ENCODE results near the gene CC2D1A. TPM values are rescaled to one million over a fixed set of nuclear protein-coding genes. Genes with fewer than 3 reads are reported as not detected.

CC2D1A gene
- total RNA-seq, 1 donor from 2014 or later, result 38.5 TPM

DNA sequence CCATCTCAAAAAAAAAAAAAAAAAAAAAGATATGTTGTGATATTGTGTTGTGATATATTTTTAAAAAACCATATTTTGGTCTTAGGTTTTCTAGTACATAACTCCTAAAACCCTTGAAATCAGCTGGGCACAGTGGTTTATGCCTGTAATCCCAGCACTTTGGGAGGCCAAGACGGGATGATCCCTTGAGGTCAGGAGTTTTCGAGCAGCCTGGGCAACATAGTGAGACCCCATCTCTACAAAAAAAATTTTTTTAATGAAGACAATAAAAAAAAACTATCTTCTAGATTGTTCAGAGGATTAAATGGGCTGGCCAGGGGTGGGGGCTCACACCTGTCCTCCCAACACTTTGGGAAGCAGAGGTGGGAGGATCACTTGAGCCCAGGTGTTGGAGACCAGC, 45.0 kb downstream of the CC2D1A start:
- Mint-ChIP-seq H3K4me3 (no peak overlapping the region), H3K27me3 (peaks cover 4% of the 10 kb centered on the region), H3K4me1 (peaks cover 14% of the 10 kb centered on the region), H3K27ac (no peak overlapping the region), H3K36me3 (ENCODE audit: low read depth) (peaks cover 10% of the 10 kb centered on the region), H3K9me3 (no peaks in the 10 kb centered on the region)
- no peak for DNase-seq
- intact Hi-C loops (cut with micrococcal nuclease), result no loop called here

DNA sequence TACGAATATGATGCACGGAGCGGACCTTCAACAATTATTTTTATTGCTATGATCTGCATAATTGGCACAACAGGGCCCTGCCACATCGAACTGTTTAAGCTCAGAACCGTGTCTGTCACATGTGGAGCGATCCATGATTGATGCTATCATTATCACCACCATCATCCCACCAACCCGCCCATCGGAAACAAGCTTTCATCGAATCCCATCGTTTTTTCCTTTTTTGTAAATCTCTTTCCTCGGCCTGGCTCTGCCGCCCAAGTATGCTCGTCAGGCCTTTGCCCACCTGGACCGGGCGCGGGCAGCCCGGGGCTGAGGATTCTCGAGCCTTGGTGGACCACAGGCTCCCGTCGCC, 45.8 kb downstream of the CC2D1A start:
- no peaks in the 10 kb centered on the region for H3K9me3 Mint-ChIP-seq
- H3K4me3 Mint-ChIP-seq, result peak overlapping the region; percentile 99
- H3K27ac Mint-ChIP-seq, result peak overlapping the region; percentile 97
- peaks cover 15% of the 10 kb centered on the region for H3K36me3 Mint-ChIP-seq (ENCODE audit: low read depth)
- DNase-seq, result no peak
- intact Hi-C loops (cut with micrococcal nuclease), result loop anchor here (1.0 to 2.0 kb wide), 6 partner anchors 35 to 130 kb away; partner anchors contain the start of genes BRME1, CC2D1A, IL27RA and RFX1
- peaks cover 4% of the 10 kb centered on the region for H3K27me3 Mint-ChIP-seq
- H3K4me1 Mint-ChIP-seq, result peaks cover 14% of the 10 kb centered on the region

- Mint-ChIP-seq H3K4me3 (peak within 1 kb of the TSS; percentile 99), H3K36me3 (ENCODE audit: low read depth) (peaks cover 18% of the 10 kb centered on the region), H3K4me1 (peaks cover 14% of the 10 kb centered on the region), H3K27me3 (peaks cover 4% of the 10 kb centered on the region), H3K9me3 (no peaks in the 10 kb centered on the region), H3K27ac (peak within 1 kb of the TSS; percentile 97)
- peak; percentile 100 for DNase-seq
- intact Hi-C loops (cut with micrococcal nuclease), result loop anchor here (1.0 to 2.0 kb wide), 6 partner anchors 34 to 129 kb away; partner anchors contain the start of genes BRME1, CC2D1A, IL27RA and RFX1
Observed at GRCh38 chr19:13952154-13952930, 46.3 kb downstream of the CC2D1A start, which contains the start of gene DCAF15. Gene DCAF15 (plus strand): TSS chr19:13952509. CDS start chr19:13952513, 4 bp downstream.

GRCh38 chr19:13952931-13953531, 47.0 kb downstream of the CC2D1A start:
- Mint-ChIP-seq H3K4me3 (peak overlapping the region; percentile 99), H3K27ac (peak overlapping the region; percentile 75), H3K36me3 (ENCODE audit: low read depth) (peaks cover 18% of the 10 kb centered on the region), H3K9me3 (no peaks in the 10 kb centered on the region), H3K4me1 (peaks cover 14% of the 10 kb centered on the region), H3K27me3 (peaks cover 4% of the 10 kb centered on the region)
- peak; percentile 68 for DNase-seq
- intact Hi-C loops (cut with micrococcal nuclease), result loop anchor here (1.0 to 2.0 kb wide), 6 partner anchors 33 to 128 kb away; partner anchors contain the start of genes BRME1, CC2D1A, IL27RA and RFX1

GRCh38 chr19:13954185-13954584, 48.2 kb downstream of the CC2D1A start:
- intact Hi-C loops (cut with micrococcal nuclease), result no loop called here
- H3K27ac Mint-ChIP-seq, result peak overlapping the region; percentile 62
- H3K27me3 Mint-ChIP-seq, result peaks cover 4% of the 10 kb centered on the region

DNA sequence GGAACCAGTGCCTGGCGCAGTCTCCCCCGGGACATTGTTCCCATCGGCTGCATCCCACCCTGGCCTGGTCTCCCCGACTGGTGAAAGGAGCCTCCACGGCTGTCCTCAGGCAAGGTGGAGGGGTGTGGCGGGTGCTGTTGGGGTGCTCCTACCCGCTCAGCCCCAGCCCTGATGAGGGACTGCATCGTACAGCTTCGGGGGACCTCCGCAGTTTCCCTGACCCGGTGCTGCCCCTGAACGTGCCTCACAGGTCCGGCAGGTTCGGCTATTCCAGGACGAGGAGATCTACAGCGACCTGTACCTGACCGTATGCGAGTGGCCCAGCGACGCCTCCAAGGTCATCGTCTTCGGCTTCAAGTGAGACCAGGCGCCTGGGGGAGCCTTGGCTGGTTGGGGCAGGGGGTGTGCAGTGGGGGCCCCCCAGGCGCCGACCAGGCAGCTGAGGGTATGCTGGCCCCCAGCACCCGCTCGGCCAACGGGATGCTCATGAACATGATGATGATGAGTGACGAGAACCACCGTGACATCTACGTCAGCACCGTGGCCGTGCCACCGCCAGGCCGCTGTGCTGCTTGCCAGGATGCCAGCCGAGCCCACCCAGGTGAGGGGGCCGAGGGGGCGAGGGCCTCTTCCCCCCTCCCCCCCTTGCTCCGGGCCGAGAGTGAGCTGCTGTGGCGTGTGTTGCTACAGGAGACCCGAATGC, 49.8 kb downstream of the CC2D1A start:
- H3K9me3 Mint-ChIP-seq, result no peaks in the 10 kb centered on the region
- no peak overlapping the region for H3K27ac Mint-ChIP-seq
- H3K4me1 Mint-ChIP-seq, result peaks cover 14% of the 10 kb centered on the region
- no peaks in the 10 kb centered on the region for H3K27me3 Mint-ChIP-seq
- no peak overlapping the region for H3K4me3 Mint-ChIP-seq
- DNase-seq, result no peak
- H3K36me3 Mint-ChIP-seq (ENCODE audit: low read depth), result peaks cover 29% of the 10 kb centered on the region
- intact Hi-C loops (cut with micrococcal nuclease), result no loop called here

More at GRCh38 chr19:13954185-13954584, 48.2 kb downstream of the CC2D1A start:
- Mint-ChIP-seq H3K4me1 (peaks cover 14% of the 10 kb centered on the region), H3K36me3 (ENCODE audit: low read depth) (peaks cover 24% of the 10 kb centered on the region), H3K4me3 (peak overlapping the region; percentile 99), H3K9me3 (no peaks in the 10 kb centered on the region)
- no peak for DNase-seq

DNA sequence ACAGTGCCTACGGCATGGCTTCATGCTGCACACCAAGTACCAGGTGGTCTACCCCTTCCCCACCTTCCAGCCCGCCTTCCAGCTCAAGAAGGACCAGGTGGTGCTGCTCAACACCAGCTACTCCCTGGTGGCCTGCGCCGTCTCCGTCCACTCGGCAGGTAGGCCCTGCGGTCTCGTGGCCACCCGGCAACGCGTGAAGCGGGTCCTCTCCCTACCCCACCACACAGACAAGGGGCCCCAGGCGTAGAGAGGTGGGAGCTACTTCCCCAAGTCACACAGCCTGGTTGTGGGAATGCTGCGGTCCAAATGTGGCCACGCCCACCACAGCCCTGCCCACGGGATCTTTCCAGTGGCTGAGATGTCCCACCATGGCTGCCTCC, 50.4 kb downstream of the CC2D1A start:
- peaks cover 30% of the 10 kb centered on the region for H3K36me3 Mint-ChIP-seq (ENCODE audit: low read depth)
- no peak overlapping the region for H3K4me3 Mint-ChIP-seq
- intact Hi-C loops (cut with micrococcal nuclease), result no loop called here
- H3K9me3 Mint-ChIP-seq, result no peaks in the 10 kb centered on the region
- H3K4me1 Mint-ChIP-seq, result peaks cover 14% of the 10 kb centered on the region
- DNase-seq, result no peak
- H3K27ac Mint-ChIP-seq, result no peak overlapping the region
- H3K27me3 Mint-ChIP-seq, result no peaks in the 10 kb centered on the region

- Mint-ChIP-seq H3K36me3 (ENCODE audit: low read depth) (peaks cover 34% of the 10 kb centered on the region), H3K9me3 (no peaks in the 10 kb centered on the region), H3K4me3 (no peak overlapping the region), H3K27me3 (no peaks in the 10 kb centered on the region), H3K27ac (no peak overlapping the region), H3K4me1 (peaks cover 9% of the 10 kb centered on the region)
- DNase-seq, result no peak
- intact Hi-C loops (cut with micrococcal nuclease), result no loop called here
Observed at GRCh38 chr19:13957051-13957450, 51.0 kb downstream of the CC2D1A start.

DNA sequence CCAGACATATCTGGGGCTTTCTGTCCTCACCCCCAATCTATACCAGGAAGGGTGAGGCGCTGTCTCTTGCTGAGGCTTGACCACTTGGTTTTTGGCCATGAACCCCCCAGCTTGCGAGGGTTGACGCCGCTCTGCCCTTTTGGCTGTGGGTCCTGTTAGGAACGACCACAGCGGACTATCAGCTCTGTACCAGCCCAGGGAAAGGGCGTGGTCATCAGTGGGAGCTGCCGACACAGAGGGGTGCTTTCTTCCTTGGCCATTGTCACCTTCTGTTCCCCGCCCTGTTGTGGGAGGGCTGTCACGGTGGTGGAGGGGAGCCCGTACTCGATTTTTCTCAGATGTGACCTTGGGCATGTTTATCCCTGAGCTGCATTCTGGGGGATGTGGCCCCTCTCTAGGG, 52.0 kb downstream of the CC2D1A start:
- Mint-ChIP-seq H3K36me3 (ENCODE audit: low read depth) (peaks cover 32% of the 10 kb centered on the region), H3K27me3 (no peaks in the 10 kb centered on the region)
- intact Hi-C loops (cut with micrococcal nuclease), result no loop called here

DNA sequence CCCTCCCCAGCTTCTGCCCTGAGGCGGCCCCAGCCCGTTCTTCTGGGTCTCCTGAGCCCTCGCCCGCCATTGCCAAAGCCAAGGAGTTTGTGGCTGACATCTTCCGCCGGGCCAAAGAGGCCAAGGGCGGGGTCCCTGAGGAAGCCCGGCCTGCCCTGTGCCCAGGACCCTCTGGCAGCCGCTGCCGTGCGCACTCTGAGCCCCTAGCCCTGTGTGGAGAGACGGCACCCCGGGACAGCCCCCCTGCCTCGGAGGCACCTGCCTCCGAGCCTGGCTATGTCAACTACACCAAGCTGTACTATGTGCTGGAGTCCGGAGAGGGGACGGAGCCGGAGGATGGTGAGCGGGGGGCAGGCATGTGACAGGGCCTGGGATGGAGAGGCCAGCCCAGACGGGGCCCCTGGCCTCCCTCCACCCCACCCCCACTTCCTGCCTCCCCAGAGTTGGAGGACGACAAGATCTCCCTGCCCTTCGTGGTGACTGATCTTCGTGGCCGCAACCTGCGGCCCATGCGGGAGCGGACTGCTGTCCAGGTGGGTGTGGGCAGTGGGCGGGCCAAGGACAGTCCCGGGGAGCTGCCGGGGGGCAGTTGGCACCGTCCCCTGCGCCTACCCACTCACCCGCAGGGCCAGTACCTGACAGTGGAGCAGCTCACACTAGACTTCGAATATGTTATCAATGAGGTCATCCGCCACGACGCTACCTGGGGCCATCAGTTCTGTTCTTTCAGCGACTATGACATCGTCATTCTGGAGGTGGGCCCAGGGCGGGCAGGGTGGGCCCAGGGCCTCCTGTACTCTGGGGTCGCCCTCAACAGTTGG, 53.4 kb downstream of the CC2D1A start:
- peaks cover 32% of the 10 kb centered on the region for H3K36me3 Mint-ChIP-seq (ENCODE audit: low read depth)
- no peak for DNase-seq
- H3K4me3 Mint-ChIP-seq, result no peak overlapping the region
- H3K27ac Mint-ChIP-seq, result no peak overlapping the region
- intact Hi-C loops (cut with micrococcal nuclease), result no loop called here
- no peaks in the 10 kb centered on the region for H3K9me3 Mint-ChIP-seq
- H3K27me3 Mint-ChIP-seq, result no peaks in the 10 kb centered on the region
- peaks cover 2% of the 10 kb centered on the region for H3K4me1 Mint-ChIP-seq

More for the DNA sequence above, 52.0 kb downstream of the CC2D1A start:
- Mint-ChIP-seq H3K27ac (no peak overlapping the region), H3K4me3 (no peak overlapping the region), H3K4me1 (peaks cover 8% of the 10 kb centered on the region), H3K9me3 (no peaks in the 10 kb centered on the region)
- DNase-seq, result no peak

- Mint-ChIP-seq H3K36me3 (ENCODE audit: low read depth) (peaks cover 34% of the 10 kb centered on the region), H3K4me3 (no peak overlapping the region), H3K27ac (no peak overlapping the region), H3K9me3 (no peaks in the 10 kb centered on the region), H3K4me1 (no peaks in the 10 kb centered on the region), H3K27me3 (no peaks in the 10 kb centered on the region)
- peak; percentile 72 for DNase-seq
- intact Hi-C loops (cut with micrococcal nuclease), result no loop called here
Observed at GRCh38 chr19:13959962-13960862, 54.2 kb downstream of the CC2D1A start.

- intact Hi-C loops (cut with micrococcal nuclease), result no loop called here
Observed at GRCh38 chr19:13960863-13961784, 55.1 kb downstream of the CC2D1A start.

More at GRCh38 chr19:13960863-13961784, 55.1 kb downstream of the CC2D1A start:
- H3K4me1 Mint-ChIP-seq, result no peaks in the 10 kb centered on the region
- no peaks in the 10 kb centered on the region for H3K9me3 Mint-ChIP-seq
- peaks cover 30% of the 10 kb centered on the region for H3K36me3 Mint-ChIP-seq (ENCODE audit: low read depth)
- no peak for DNase-seq
- no peak overlapping the region for H3K4me3 Mint-ChIP-seq
- no peaks in the 10 kb centered on the region for H3K27me3 Mint-ChIP-seq
- peak overlapping the region; percentile 40 for H3K27ac Mint-ChIP-seq
